ENCODE measurements around the gene LGR6. TPM values are rescaled to one million over a fixed set of nuclear protein-coding genes. Genes with fewer than 3 reads are reported as not detected.

LGR6 gene
- total RNA-seq, 2 experiments from 2014 or later: 0.26 TPM; not detected in 1

- Mint-ChIP-seq H3K9me3 (ENCODE audit: low read depth) (no peaks in the 10 kb centered on the region), H3K4me3 (no peak overlapping the region), H3K36me3 (no peaks in the 10 kb centered on the region), H3K4me1 (no peaks in the 10 kb centered on the region), H3K27ac (no peak overlapping the region), H3K27me3 (no peaks in the 10 kb centered on the region)
- DNase-seq: no peak
- CTCF ChIA-PET: no interaction called here
- ATAC-seq: no peak
These were observed 168.6 kb downstream of the LGR6 start for GRCh38 chr1:202362212-202362611.

GRCh38 chr1:202365092-202365815, 171.7 kb downstream of the LGR6 start:
- CTCF ChIA-PET: interaction anchor here (1.0 kb wide), 1 partner anchor 20 kb away, joined by 3 read pairs; no protein-coding TSS in a partner anchor
- Mint-ChIP-seq H3K36me3 (no peaks in the 10 kb centered on the region), H3K9me3 (ENCODE audit: low read depth) (no peaks in the 10 kb centered on the region), H3K27me3 (no peaks in the 10 kb centered on the region), H3K4me1 (no peaks in the 10 kb centered on the region), H3K4me3 (no peak overlapping the region), H3K27ac (no peak overlapping the region)
- ATAC-seq: no peak
- no peak for DNase-seq

GRCh38 chr1:202367271-202367670, 173.7 kb downstream of the LGR6 start:
- no peaks in the 10 kb centered on the region for H3K27me3 Mint-ChIP-seq
- no peak for ATAC-seq
- no peaks in the 10 kb centered on the region for H3K4me1 Mint-ChIP-seq
- H3K4me3 Mint-ChIP-seq: no peak overlapping the region
- CTCF ChIA-PET: no interaction called here
- H3K27ac Mint-ChIP-seq: no peak overlapping the region
- no peaks in the 10 kb centered on the region for H3K36me3 Mint-ChIP-seq
- no peak for DNase-seq
- no peaks in the 10 kb centered on the region for H3K9me3 Mint-ChIP-seq (ENCODE audit: low read depth)

Other genes starting within 250 kb of the LGR6 start
- gene LMOD1, start 247.3 kb upstream of the LGR6 start, total RNA-seq: not detected
- gene TIMM17A, start 238.3 kb upstream of the LGR6 start, total RNA-seq: 10 to 100 TPM; 43.0 to 68.7 TPM
- gene RNPEP, start 211.2 kb upstream of the LGR6 start, total RNA-seq: 10 to 100 TPM; 38.3 to 40.4 TPM
- gene ELF3, start 183.2 kb upstream of the LGR6 start, total RNA-seq: under 1 TPM; 0.16 to 0.79 TPM
- gene GPR37L1, start 70.9 kb upstream of the LGR6 start, total RNA-seq: not detected
- 10 to 100 TPM; 50.0 to 68.9 TPM for gene ARL8A, start 49.1 kb upstream of the LGR6 start, total RNA-seq
- 100 to 1,000 TPM; 228 to 410 TPM for gene PTPN7, start 33.2 kb upstream of the LGR6 start, total RNA-seq
- 10 to 100 TPM; 77.3 to 86.0 TPM for gene UBE2T, start 148.1 kb downstream of the LGR6 start, total RNA-seq
- gene PPP1R12B, start 154.9 kb downstream of the LGR6 start, total RNA-seq: 10 to 100 TPM; 20.3 to 34.2 TPM